SHP77 (cell line): Measurements from ENCODE around the gene LCN10.

ENCODE experiments used
- DNase-seq, 2 experiments: peaks; one replicate each; lab custom pipeline; 2025; lab: John Stamatoyannopoulos, UW

Gene LCN10

GRCh38 chr9:136738960-136739359, 3.8 kb downstream of the LCN10 start:
- no peak for DNase-seq

- DNase-seq, result no peak
These were observed 6.8 kb downstream of the LCN10 start for GRCh38 chr9:136735812-136736480.

- no peak for DNase-seq
These were observed 7.8 kb downstream of the LCN10 start for GRCh38 chr9:136734837-136735496.

GRCh38 chr9:136733611-136734010, 9.1 kb downstream of the LCN10 start:
- DNase-seq, result no peak

- no peak for DNase-seq
These were observed 10.1 kb downstream of the LCN10 start for GRCh38 chr9:136732444-136733178.

- DNase-seq, result no peak
These were observed 12.8 kb downstream of the LCN10 start for GRCh38 chr9:136729926-136730325.

- no peak for DNase-seq
These were observed 13.6 kb downstream of the LCN10 start for GRCh38 chr9:136729144-136729543.

- DNase-seq, result no peak
These were observed 14.1 kb downstream of the LCN10 start for GRCh38 chr9:136728548-136729123.

- DNase-seq, result peak; percentile 58 to 77
These were observed 14.6 kb downstream of the LCN10 start for GRCh38 chr9:136728080-136728547.

- DNase-seq, result no peak
These were observed 16.0 kb downstream of the LCN10 start for GRCh38 chr9:136726631-136727191.

- no peak for DNase-seq
These were observed 16.6 kb downstream of the LCN10 start for GRCh38 chr9:136726118-136726517.

- no peak for DNase-seq
These were observed 17.1 kb downstream of the LCN10 start for GRCh38 chr9:136725612-136726011.

- DNase-seq, result no peak
These were observed 18.0 kb downstream of the LCN10 start for GRCh38 chr9:136724772-136725171.

- DNase-seq, result no peak
These were observed 18.8 kb downstream of the LCN10 start for GRCh38 chr9:136723989-136724388.

- no peak for DNase-seq
These were observed 19.3 kb downstream of the LCN10 start for GRCh38 chr9:136723362-136723976.

- no peak for DNase-seq
These were observed 19.8 kb downstream of the LCN10 start for GRCh38 chr9:136722969-136723356.

- no peak for DNase-seq
These were observed 20.4 kb downstream of the LCN10 start for GRCh38 chr9:136722093-136722968.

- peak in 1 of 2 experiments; percentile 33 for DNase-seq
These were observed 21.2 kb downstream of the LCN10 start for GRCh38 chr9:136721339-136722092.

- no peak for DNase-seq
These were observed 21.8 kb downstream of the LCN10 start for GRCh38 chr9:136720898-136721338.
